Loucy (cell line): ENCODE data around the gene FBXW8.

ENCODE experiments used
- H2AFZ ChIP-seq: fragments of 200-600 bp; sonication (generic); 2 replicates; pipeline ENCODE4 v1.6.0; 2016; ENCODE audit warnings: antibody characterized with exemption, mild to moderate bottlenecking, low read length, moderate library complexity
- H3F3A ChIP-seq: fragments of 200-600 bp; 2 replicates; pipeline ENCODE4 v1.6.0; 2016; ENCODE audit warnings: antibody characterized with exemption, low read depth, mild to moderate bottlenecking
- H3K27me3 ChIP-seq: fragments of 200-600 bp; sonication (generic); 2 replicates; pipeline ENCODE4 v1.6.1; 2014; ENCODE audit warnings: low read length, mild to moderate bottlenecking; ENCODE audit not compliant: insufficient read depth, poor library complexity, severe bottlenecking
- H3K36me3 ChIP-seq: fragments of 200-600 bp; sonication (generic); 2 replicates; pipeline ENCODE4 v1.6.1; 2016; ENCODE audit warnings: low read length; ENCODE audit not compliant: insufficient read depth
- H3K4me1 ChIP-seq: fragments of 200-600 bp; sonication (generic); 2 replicates; pipeline ENCODE4 v1.5.1; 2014; ENCODE audit warnings: low read length, mild to moderate bottlenecking; ENCODE audit not compliant: insufficient read depth, poor library complexity, severe bottlenecking
- H3K4me2 ChIP-seq: fragments of 200-600 bp; sonication (generic); 2 replicates; pipeline ENCODE4 v1.6.0; 2014; ENCODE audit warnings: antibody characterized with exemption, low read length, low read depth, mild to moderate bottlenecking; ENCODE audit not compliant: poor library complexity, severe bottlenecking
- H3K4me3 ChIP-seq: fragments of 200-600 bp; sonication (generic); 2 replicates; pipeline ENCODE4 v1.5.1; 2014; ENCODE audit warnings: low read length, mild to moderate bottlenecking, mixed read lengths; ENCODE audit not compliant: poor library complexity, severe bottlenecking
- H3K79me2 ChIP-seq: fragments of 200-600 bp; sonication (generic); 2 replicates; pipeline ENCODE4 v1.6.1; 2014; ENCODE audit warnings: low read length; ENCODE audit not compliant: insufficient read depth
- H3K9ac ChIP-seq: fragments of 200-600 bp; sonication (generic); 2 replicates; pipeline ENCODE4 v1.6.0; 2014; ENCODE audit warnings: mild to moderate bottlenecking, low read depth, low read length, moderate library complexity; ENCODE audit not compliant: poor library complexity, severe bottlenecking
- H3K9me2 ChIP-seq: fragments of 200-600 bp; sonication (generic); replicated peaks from 2 replicates; pipeline ENCODE4 v1.6.1; 2016; ENCODE audit warnings: low read depth, low read length, mixed read lengths
- H3K9me3 ChIP-seq: fragments of 200-600 bp; sonication (generic); 2 replicates; pipeline ENCODE4 v1.6.1; 2014; ENCODE audit warnings: mild to moderate bottlenecking, antibody characterized with exemption, low read length, low read depth; ENCODE audit not compliant: insufficient read depth
- H4K20me1 ChIP-seq: fragments of 200-600 bp; sonication (generic); 2 replicates; pipeline ENCODE4 v1.6.0; 2014; ENCODE audit warnings: antibody characterized with exemption, low read length, mild to moderate bottlenecking; ENCODE audit not compliant: insufficient read depth, poor library complexity, severe bottlenecking
- EZH2phosphoT487 ChIP-seq: fragments of 200-600 bp; IDR thresholded peaks from 2 replicates; pipeline ENCODE4 v1.6.1; 2018; ENCODE audit warnings: antibody characterized with exemption, mild to moderate bottlenecking, moderate library complexity, borderline replicate concordance
- TF ChIP-seq, protein P1 (sequence below): fragments of 200-600 bp; sonication (generic); conservative IDR thresholded peaks from 2 replicates; pipeline ENCODE4 v1.5.1; 2014; ENCODE audit warnings: mild to moderate bottlenecking, antibody characterized with exemption, low read length

Gene FBXW8

DNA sequence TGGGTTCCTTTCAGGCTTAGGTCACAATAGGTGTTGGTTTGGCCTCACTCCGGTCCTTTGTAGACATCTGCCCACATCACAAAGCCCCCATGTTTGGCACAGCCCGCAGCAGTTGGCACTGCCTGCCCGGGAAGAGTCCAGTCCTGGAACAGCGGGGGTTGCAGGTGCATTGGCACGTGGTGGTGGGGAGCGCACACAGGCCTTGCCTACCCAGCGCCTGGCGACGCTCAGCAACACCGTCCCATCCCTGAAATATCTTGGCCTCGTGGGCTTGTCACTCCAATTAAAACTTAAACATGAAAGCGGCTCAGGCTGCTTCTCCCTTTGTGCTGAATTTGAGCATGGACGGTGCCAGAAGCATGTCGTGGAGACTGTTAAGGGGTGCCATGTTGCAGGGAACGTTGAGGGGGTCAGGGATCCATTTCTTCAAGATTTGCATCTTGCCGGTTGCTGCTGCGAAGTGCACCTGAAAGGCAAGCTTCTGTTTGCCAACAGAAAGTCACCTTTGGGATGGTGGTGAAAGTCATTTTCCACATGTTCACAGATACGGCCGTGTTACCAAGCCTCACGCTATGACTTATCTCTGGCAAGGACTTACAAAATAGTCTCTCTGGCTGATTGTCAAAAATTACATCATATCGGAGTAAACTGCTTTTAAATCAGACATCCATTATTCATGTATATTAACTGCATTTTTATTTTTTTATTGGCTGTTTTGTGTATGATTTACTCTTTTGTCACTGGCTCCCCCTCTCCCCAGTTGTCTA lies 91.5 kb downstream of the FBXW8 start:
- no peak overlapping the region for H3K4me3 ChIP-seq
- H3K4me1 ChIP-seq, result no peaks in the 10 kb centered on the region
- H3K79me2 ChIP-seq, result no peaks in the 10 kb centered on the region
- H3K9me3 ChIP-seq, result no peaks in the 10 kb centered on the region
- no peaks in the 10 kb centered on the region for H3K9me2 ChIP-seq
- H2AFZ ChIP-seq, result no peak overlapping the region
- TF ChIP-seq, protein P1, sequence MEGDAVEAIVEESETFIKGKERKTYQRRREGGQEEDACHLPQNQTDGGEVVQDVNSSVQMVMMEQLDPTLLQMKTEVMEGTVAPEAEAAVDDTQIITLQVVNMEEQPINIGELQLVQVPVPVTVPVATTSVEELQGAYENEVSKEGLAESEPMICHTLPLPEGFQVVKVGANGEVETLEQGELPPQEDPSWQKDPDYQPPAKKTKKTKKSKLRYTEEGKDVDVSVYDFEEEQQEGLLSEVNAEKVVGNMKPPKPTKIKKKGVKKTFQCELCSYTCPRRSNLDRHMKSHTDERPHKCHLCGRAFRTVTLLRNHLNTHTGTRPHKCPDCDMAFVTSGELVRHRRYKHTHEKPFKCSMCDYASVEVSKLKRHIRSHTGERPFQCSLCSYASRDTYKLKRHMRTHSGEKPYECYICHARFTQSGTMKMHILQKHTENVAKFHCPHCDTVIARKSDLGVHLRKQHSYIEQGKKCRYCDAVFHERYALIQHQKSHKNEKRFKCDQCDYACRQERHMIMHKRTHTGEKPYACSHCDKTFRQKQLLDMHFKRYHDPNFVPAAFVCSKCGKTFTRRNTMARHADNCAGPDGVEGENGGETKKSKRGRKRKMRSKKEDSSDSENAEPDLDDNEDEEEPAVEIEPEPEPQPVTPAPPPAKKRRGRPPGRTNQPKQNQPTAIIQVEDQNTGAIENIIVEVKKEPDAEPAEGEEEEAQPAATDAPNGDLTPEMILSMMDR, result no peak
- no peak for TF ChIP-seq EZH2phosphoT487
- no peak overlapping the region for H3K4me2 ChIP-seq
- H3K36me3 ChIP-seq, result peaks cover 10% of the 10 kb centered on the region; the same call in 1 of the 2 replicates
- H3K9ac ChIP-seq, result no peak overlapping the region
- no peaks in the 10 kb centered on the region for H3K27me3 ChIP-seq
- no peaks in the 10 kb centered on the region for H4K20me1 ChIP-seq
- no peaks in the 10 kb centered on the region for H3F3A ChIP-seq

- no peak overlapping the region for H2AFZ ChIP-seq
- H3K4me2 ChIP-seq, result no peak overlapping the region
- no peak overlapping the region for H3K4me3 ChIP-seq
- no peaks in the 10 kb centered on the region for H3K9me2 ChIP-seq
- H3F3A ChIP-seq, result no peaks in the 10 kb centered on the region
- H3K9ac ChIP-seq, result no peak overlapping the region
- no peaks in the 10 kb centered on the region for H3K9me3 ChIP-seq
- H3K4me1 ChIP-seq, result no peaks in the 10 kb centered on the region
- TF ChIP-seq, protein P1, result no peak
- TF ChIP-seq EZH2phosphoT487, result no peak
- no peaks in the 10 kb centered on the region for H3K79me2 ChIP-seq
- no peaks in the 10 kb centered on the region for H4K20me1 ChIP-seq
- H3K27me3 ChIP-seq, result no peaks in the 10 kb centered on the region
- peaks cover 10% of the 10 kb centered on the region; the same call in 1 of the 2 replicates for H3K36me3 ChIP-seq
Measured at GRCh38 chr12:117003883-117004404, 93.2 kb downstream of the FBXW8 start.

- no peaks in the 10 kb centered on the region for H3K79me2 ChIP-seq
- no peak overlapping the region for H3K4me2 ChIP-seq
- H3K4me3 ChIP-seq, result no peak overlapping the region
- TF ChIP-seq, protein P1, result no peak
- no peak for TF ChIP-seq EZH2phosphoT487
- H3F3A ChIP-seq, result no peaks in the 10 kb centered on the region
- H3K9me3 ChIP-seq, result no peaks in the 10 kb centered on the region
- H4K20me1 ChIP-seq, result no peaks in the 10 kb centered on the region
- H3K9me2 ChIP-seq, result no peaks in the 10 kb centered on the region
- no peaks in the 10 kb centered on the region for H3K27me3 ChIP-seq
- no peaks in the 10 kb centered on the region for H3K4me1 ChIP-seq
- H3K36me3 ChIP-seq, result peaks cover 13% of the 10 kb centered on the region; the same call in 1 of the 2 replicates
- no peak overlapping the region for H2AFZ ChIP-seq
- no peak overlapping the region for H3K9ac ChIP-seq
Measured at GRCh38 chr12:117005417-117006046, 94.8 kb downstream of the FBXW8 start.
